Measurements from ENCODE around the gene LRCOL1. TPM values are rescaled to one million over a fixed set of nuclear protein-coding genes. Genes with fewer than 3 reads are reported as not detected.

LRCOL1 gene
- total and polyA plus RNA-seq, 2 of the 8 experiments (the other 6 are each of a cell fraction or from before 2014, with no cell fraction given): not detected

DNA sequence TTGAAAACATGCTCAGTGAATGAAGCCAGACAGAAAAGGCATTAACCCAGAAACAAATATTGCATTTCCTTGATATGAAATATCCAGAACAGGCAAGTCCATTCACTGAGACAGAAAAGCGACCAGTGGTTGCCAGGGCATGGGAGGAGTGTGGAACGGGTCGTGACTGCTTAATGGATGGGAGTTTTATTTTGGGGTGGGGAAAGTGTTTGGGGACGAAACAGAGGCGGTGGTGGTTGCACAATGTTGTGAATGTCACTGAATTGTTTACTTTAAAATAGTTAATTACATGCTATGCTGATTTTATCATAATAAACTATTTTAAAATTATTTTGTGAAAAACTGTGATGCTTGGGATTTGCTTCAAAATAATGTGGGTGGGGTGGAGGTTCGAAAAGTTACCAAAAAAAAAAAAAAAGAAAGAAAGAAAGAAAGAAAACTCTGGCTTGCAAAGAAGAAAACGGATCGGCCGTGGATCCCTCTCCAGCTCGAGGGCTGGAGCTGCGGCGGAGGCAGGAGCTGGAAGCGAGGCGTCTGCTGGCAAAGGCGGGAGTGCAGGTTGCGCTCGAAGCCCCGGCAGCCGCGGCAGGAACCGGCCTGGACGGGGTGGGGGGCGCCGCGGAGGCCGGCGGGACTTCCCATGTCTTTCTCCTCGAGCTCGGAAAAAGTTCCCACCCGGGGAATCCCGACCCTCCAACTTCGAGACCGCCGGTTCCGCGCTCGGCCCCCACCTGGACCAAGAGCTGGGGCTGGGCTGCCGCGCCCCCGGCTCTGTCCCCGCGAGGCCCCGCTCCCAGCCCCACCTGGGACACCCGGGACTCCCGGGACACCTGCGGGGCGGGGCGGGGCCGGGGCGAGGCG is 7.7 kb upstream of the LRCOL1 start:
- Histone ChIP-seq H2AFZ (ENCODE audit: low read length) (no peak overlapping the region), H3K79me1 (ENCODE audit: low read depth, low read length) (no peaks in the 10 kb centered on the region), H3K36me3 (ENCODE audit: control insufficient read depth in 2 of 4, insufficient read depth in 4 of 4, low read length in 3 of 4) (no peaks in the 10 kb centered on the region), H3K56ac (replicated peaks; ENCODE audit: insufficient read length, low read depth, low read length) (no peak overlapping the region), H3K27ac (ENCODE audit: low read depth, low read length) (no peak overlapping the region), H2BK5ac (ENCODE audit: low read depth, low read length) (no peak overlapping the region), H3K79me2 (ENCODE audit: control insufficient read depth in 1 of 2, insufficient read depth in 2 of 2, low read length in 2 of 2) (no peaks in the 10 kb centered on the region), H3K23ac (ENCODE audit: insufficient read length) (no peak overlapping the region), H2BK120ac (replicated peaks; ENCODE audit: low read depth, low read length) (no peak overlapping the region), H2AK5ac (ENCODE audit: low read depth, low read length) (no peak overlapping the region), H3K27me3 (replicated peaks in 1 of 4; ENCODE audit: control insufficient read depth in 3 of 4, extremely low read depth in 1 of 4, insufficient read depth in 3 of 4, low read length in 3 of 4) (peaks cover 31 to 60% (median 44%) of the 10 kb centered on the region in 4 experiments), H3K4me2 (ENCODE audit: insufficient read depth in 1 of 2, low read depth in 2 of 2, low read length in 2 of 2) (peak overlapping the region; percentile 48 to 68; a peak in 3 of 4 replicates), H4K5ac (ENCODE audit: insufficient read length, low read depth, low read length) (no peak overlapping the region), H3K18ac (ENCODE audit: extremely low read depth, low read length) (no peak overlapping the region), H3K4me1 (replicated peaks in 1 of 4; ENCODE audit: control insufficient read depth in 3 of 4, insufficient read depth in 4 of 4, low read length in 3 of 4) (peaks cover 0 to 3% (median 0%) of the 10 kb centered on the region in 4 experiments; a peak in 3 of 7 replicates), H2BK20ac (ENCODE audit: low read length) (no peak overlapping the region), H3K9me3 (ENCODE audit: insufficient read depth in 2 of 2, low read depth in 1 of 2, low read length in 1 of 2) (peaks cover 2 to 18% of the 10 kb centered on the region in 2 experiments; a peak in 3 of 4 replicates), H3K23me2 (ENCODE audit: low read depth, low read length) (no peaks in the 10 kb centered on the region; the same call in 1 of the 2 replicates), H4K91ac (replicated peaks; ENCODE audit: insufficient read length, low read length) (no peak overlapping the region), H3K4me3 (ENCODE audit: extremely low read depth in 1 of 4, insufficient read depth in 2 of 4, low read depth in 3 of 4, low read length in 4 of 4) (peak overlapping the region; percentile 23 to 67 (median 36); a peak in 7 of 8 replicates), H3K4ac (replicated peaks; ENCODE audit: insufficient read length, low read depth, low read length) (no peak overlapping the region), H4K20me1 (replicated peaks in 1 of 2; ENCODE audit: control insufficient read depth in 1 of 2, insufficient read depth in 2 of 2, low read length in 2 of 2) (peaks cover 7 to 12% of the 10 kb centered on the region in 2 experiments), H2BK12ac (ENCODE audit: low read depth, low read length) (no peak overlapping the region), H2BK15ac (ENCODE audit: low read length) (no peak overlapping the region), H3K9ac (replicated peaks in 1 of 4; ENCODE audit: extremely low read depth in 1 of 4, low read depth in 3 of 4, low read length in 3 of 4) (no peak overlapping the region), H4K8ac (ENCODE audit: extremely low read depth, insufficient read depth, low read length) (no peak overlapping the region), H3K14ac (ENCODE audit: insufficient read length) (no peak overlapping the region)
- CTCF ChIA-PET (ENCODE audit: partially characterized antibody): interaction anchor here (0.6 to 3.1 kb wide), 4 partner anchors 8 to 190 kb away, joined by 3 to 37 read pairs (median 4); partner anchors contain the start of gene LRCOL1
- DNase-seq (ENCODE audit: low read depth in 1 of 2, low spot score in 2 of 2) (peak in 1 of 2 experiments; percentile 80), FAIRE-seq (no peak)
- 11% methylated on average over 37 of the region's 51 CpGs; no CpG with 5 or more reads in 1 of the 2 experiments for WGBS, 2 experiments (ENCODE audit: extremely low coverage in 1 of 2, insufficient coverage in 1 of 2, insufficient read length in 1 of 2, insufficient replicate concordance in 2 of 2, low coverage in 1 of 2, low lambda C conversion rate in 2 of 2, missing lambda C conversion rate in 1 of 2)
- POLR2A ChIA-PET (ENCODE audit: partially characterized antibody): interaction anchor here (0.7 to 4.2 kb wide), 9 partner anchors 8 to 57 kb away, joined by 3 to 28 read pairs (median 4); no protein-coding TSS in a partner anchor
- TF ChIP-seq HDAC2 (IDR thresholded peaks at IDR 0.05; ENCODE audit: borderline replicate concordance in 1 of 2, low read depth in 2 of 2, low read length in 2 of 2): 0 out of 4 replicates have a peak, but pooled peaks of 1 of the 2 experiments have one; percentile 52
- TF ChIP-seq SIX5 (IDR thresholded peaks at IDR 0.05; ENCODE audit: low read depth, low read length): no peak

All from H1 (cell line).